GM21447 (cell line): Measurements from ENCODE around the gene PNISR.

Experiments
- ATAC-seq: cut with Tn5 transposase; IDR thresholded peaks from one replicate; pipeline ENCODE4 v1.9.1; 2021; ENCODE audit not compliant: unreplicated experiment

Gene PNISR

GRCh38 chr6:99412065-99412464 is 13.0 kb downstream of the PNISR start:
- ATAC-seq, result no peak

- no peak for ATAC-seq
These were observed 15.4 kb downstream of the PNISR start for GRCh38 chr6:99409672-99410071.

- no peak for ATAC-seq
These were observed 18.0 kb downstream of the PNISR start for GRCh38 chr6:99407076-99407475.

- no peak for ATAC-seq
These were observed 22.7 kb downstream of the PNISR start for GRCh38 chr6:99402448-99402847.

GRCh38 chr6:99397287-99397686 is 27.8 kb downstream of the PNISR start:
- ATAC-seq, result no peak

- peak; percentile 74 for ATAC-seq
These were observed 31.2 kb downstream of the PNISR start, which contains the start of gene COQ3 for GRCh38 chr6:99393698-99394531. COQ3 (minus strand) TSS chr6:99394195; CDS start chr6:99394179, 16 bp downstream.

GRCh38 chr6:99393366-99393697 is 31.8 kb downstream of the PNISR start:
- peak; percentile 18 for ATAC-seq

GRCh38 chr6:99390896-99391295 is 34.2 kb downstream of the PNISR start:
- ATAC-seq, result no peak

- ATAC-seq, result no peak
These were observed 40.6 kb downstream of the PNISR start for GRCh38 chr6:99384507-99384906.

GRCh38 chr6:99378636-99379035 is 46.5 kb downstream of the PNISR start:
- no peak for ATAC-seq

- ATAC-seq, result no peak
These were observed 55.6 kb downstream of the PNISR start for GRCh38 chr6:99369533-99369932.

GRCh38 chr6:99366852-99367251 is 58.3 kb downstream of the PNISR start:
- no peak for ATAC-seq

GRCh38 chr6:99364026-99364425 is 61.1 kb downstream of the PNISR start:
- ATAC-seq, result peak; percentile 96

GRCh38 chr6:99362678-99363268 is 62.3 kb downstream of the PNISR start:
- no peak for ATAC-seq

GRCh38 chr6:99359800-99360199 is 65.3 kb downstream of the PNISR start:
- no peak for ATAC-seq

GRCh38 chr6:99356641-99357040 is 68.5 kb downstream of the PNISR start:
- no peak for ATAC-seq

- no peak for ATAC-seq
These were observed 70.1 kb downstream of the PNISR start for GRCh38 chr6:99354983-99355382.

GRCh38 chr6:99353126-99353525 is 72.0 kb downstream of the PNISR start:
- no peak for ATAC-seq

GRCh38 chr6:99350573-99350972 is 74.5 kb downstream of the PNISR start:
- no peak for ATAC-seq

GRCh38 chr6:99349171-99350141 is 75.7 kb downstream of the PNISR start, which contains the start of gene FAXC:
FAXC (minus strand) TSS chr6:99349674; CDS start chr6:99349372, 302 bp downstream.
- ATAC-seq, result no peak
